Jurkat, Clone E6-1 (cell line): Measurements from ENCODE around the gene IVNS1ABP. TPM values are rescaled to one million over a fixed set of nuclear protein-coding genes. Genes with fewer than 3 reads are reported as not detected.
"Not testable (repeated sequence)": the region's sequence is repeated elsewhere in the genome, so short reads cannot be mapped to it uniquely, and the experiment has no call there.

Experiments
- DNase-seq: peaks from one replicate; pipeline ENCODE4 v3.0.0-alpha.2; 2011; ENCODE audit warnings: low read depth, low spot score
- H3K4me3 ChIP-seq: 2 replicates; pipeline ENCODE4 v1.5.1; 2011; ENCODE audit warnings: mild to moderate bottlenecking, low read length, control low read depth, moderate library complexity
- polyA plus RNA-seq: library from polyadenylated mRNA; unstranded; fragments of >200 nt; gene quantifications from one replicate; pipeline ENCODE4 v1.2.1, GENCODE V29; 2012; ENCODE audit warnings: missing spikeins; ENCODE audit not compliant: insufficient read length, insufficient read depth

IVNS1ABP gene
- polyA plus RNA-seq, result 76.1 TPM

GRCh38 chr1:185317034-185317885, at the start of gene IVNS1ABP:
IVNS1ABP (minus strand) TSS chr1:185317243; CDS start chr1:185309493, 7,750 bp downstream.
- peak within 1 kb of the TSS; percentile 91 for H3K4me3 ChIP-seq
- peak; percentile 96 for DNase-seq

GRCh38 chr1:185365951-185366350, 48.9 kb upstream of the IVNS1ABP start:
- no peak for DNase-seq
- no peak overlapping the region for H3K4me3 ChIP-seq

- H3K4me3 ChIP-seq, DNase-seq: not testable (repeated sequence)
These were observed 47.5 kb upstream of the IVNS1ABP start for GRCh38 chr1:185364528-185364927.

- no peak overlapping the region for H3K4me3 ChIP-seq
These were observed 46.2 kb upstream of the IVNS1ABP start for GRCh38 chr1:185363205-185363604.

GRCh38 chr1:185360714-185361113, 43.7 kb upstream of the IVNS1ABP start:
- no peak overlapping the region for H3K4me3 ChIP-seq
- DNase-seq, result no peak

More at GRCh38 chr1:185363205-185363604, 46.2 kb upstream of the IVNS1ABP start:
- no peak for DNase-seq

GRCh38 chr1:185358957-185359356, 41.9 kb upstream of the IVNS1ABP start:
- no peak overlapping the region for H3K4me3 ChIP-seq
- DNase-seq, result no peak

- no peak overlapping the region for H3K4me3 ChIP-seq
- DNase-seq, result no peak
These were observed 38.9 kb upstream of the IVNS1ABP start for GRCh38 chr1:185355947-185356346.

- H3K4me3 ChIP-seq, result no peak overlapping the region
- no peak for DNase-seq
These were observed 36.1 kb upstream of the IVNS1ABP start for GRCh38 chr1:185353124-185353523.

GRCh38 chr1:185351734-185352466, 34.9 kb upstream of the IVNS1ABP start:
- no peak overlapping the region for H3K4me3 ChIP-seq
- DNase-seq, result no peak

GRCh38 chr1:185350027-185350442, 33.0 kb upstream of the IVNS1ABP start:
- DNase-seq, result no peak
- no peak overlapping the region for H3K4me3 ChIP-seq

- H3K4me3 ChIP-seq, result no peak overlapping the region
- no peak for DNase-seq
These were observed 32.5 kb upstream of the IVNS1ABP start for GRCh38 chr1:185349556-185349955.

GRCh38 chr1:185348985-185349384, 31.9 kb upstream of the IVNS1ABP start:
- no peak for DNase-seq
- H3K4me3 ChIP-seq, result no peak overlapping the region

GRCh38 chr1:185348296-185348695, 31.3 kb upstream of the IVNS1ABP start:
- DNase-seq, result no peak
- H3K4me3 ChIP-seq, result no peak overlapping the region

- no peak for DNase-seq
- no peak overlapping the region for H3K4me3 ChIP-seq
These were observed 29.1 kb upstream of the IVNS1ABP start for GRCh38 chr1:185345913-185346720.

- DNase-seq, result no peak
- no peak overlapping the region for H3K4me3 ChIP-seq
These were observed 26.3 kb upstream of the IVNS1ABP start for GRCh38 chr1:185343306-185343705.

GRCh38 chr1:185342672-185343259, 25.7 kb upstream of the IVNS1ABP start:
- H3K4me3 ChIP-seq, result no peak overlapping the region
- no peak for DNase-seq

- no peak for DNase-seq
These were observed 25.0 kb upstream of the IVNS1ABP start for GRCh38 chr1:185342017-185342416.

GRCh38 chr1:185341196-185341781, 24.2 kb upstream of the IVNS1ABP start:
- no peak for DNase-seq
- no peak overlapping the region for H3K4me3 ChIP-seq

More at GRCh38 chr1:185342017-185342416, 25.0 kb upstream of the IVNS1ABP start:
- no peak overlapping the region for H3K4me3 ChIP-seq
